ENCODE measurements around the gene RASSF8.

DNA sequence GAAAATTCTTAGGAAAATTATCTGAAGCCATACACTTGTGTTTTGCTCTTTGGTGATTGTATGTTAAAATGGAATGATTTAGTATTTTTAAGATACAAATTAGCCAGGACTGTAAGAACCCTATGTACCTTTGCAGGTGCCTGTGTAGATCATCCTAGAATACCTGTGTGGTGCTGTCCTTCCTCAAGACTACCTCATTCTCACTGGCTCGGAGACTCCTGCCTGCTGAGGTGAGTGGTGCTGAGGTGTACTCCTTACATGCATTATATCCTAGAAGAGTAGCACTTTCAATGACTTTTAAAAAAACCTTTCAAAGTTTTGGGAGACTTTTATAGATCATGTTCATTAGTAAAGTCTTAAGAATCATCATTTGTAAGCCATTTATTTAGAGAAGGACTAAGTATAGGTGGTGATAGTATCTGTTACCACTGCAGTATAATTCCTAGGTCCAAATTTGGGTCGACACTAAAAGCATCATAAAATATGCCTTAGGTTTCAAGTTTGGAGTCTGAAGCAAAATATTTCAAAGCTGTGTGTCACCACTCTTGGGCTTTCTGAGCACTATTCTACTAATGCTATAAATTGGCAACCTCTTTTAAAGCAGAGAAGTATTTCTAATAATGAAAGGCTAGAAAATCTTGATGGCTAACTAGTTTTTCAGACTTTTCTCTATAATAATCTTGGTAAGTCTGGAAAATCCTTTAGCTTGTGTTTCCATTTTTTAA is 36.6 kb downstream of the RASSF8 start:
- TF ChIP-seq ZNF274 (IDR thresholded peaks at IDR 0.05; ENCODE audit: low read depth, low read length) (no peak), CTCF (IDR thresholded peaks at IDR 0.05 in 2 of 3, conservative IDR thresholded peaks at IDR 0.05 in 1 of 3; ENCODE audit: borderline replicate concordance in 1 of 3, insufficient read depth in 1 of 3, low read depth in 2 of 3, low read length in 2 of 3) (no peak), POLR2AphosphoS5 (IDR thresholded peaks at IDR 0.05; ENCODE audit: low read depth, low read length) (no peak), SIN3A (IDR thresholded peaks at IDR 0.05; ENCODE audit: low read depth) (no peak), CEBPB (IDR thresholded peaks at IDR 0.05; ENCODE audit: low read depth) (no peak), ATF3 (IDR thresholded peaks at IDR 0.05) (no peak), JUND (IDR thresholded peaks at IDR 0.05) (no peak), POLR2A (IDR thresholded peaks at IDR 0.05; ENCODE audit: borderline replicate concordance, extremely low read depth, insufficient read depth, insufficient read length) (no peak)

Data from HCT116 (cell line).